Panc1 (cell line): ENCODE data around the gene PRUNE2. TPM values are rescaled to one million over a fixed set of nuclear protein-coding genes. Genes with fewer than 3 reads are reported as not detected.

Experiments used
- ATAC-seq: fragments of 200-7000 bp; cut with Tn5 transposase; 2 replicates; pipeline ENCODE4 v1.9.1; 2020; ENCODE audit warnings: mild to moderate bottlenecking, moderate library complexity
- BruUV-seq: library from RNA; stranded (reverse); fragments of 400-500 nt; replicated peaks from 2 replicates; lab custom pipeline; 2021; lab: Mats Ljungman, UMichigan
- CTCF ChIA-PET: fragments of 300-600 bp; sonication (Branson Sonifier 250); formaldehyde crosslinking; loops from one replicate; lab custom pipeline; 2022; ENCODE audit warnings: antibody characterized with exemption; lab: Charles Lee
- POLR2A ChIA-PET: fragments of 300-600 bp; sonication (Branson Sonifier 250); formaldehyde crosslinking; loops from one replicate; lab custom pipeline; 2022; ENCODE audit warnings: antibody characterized with exemption; lab: Charles Lee
- DNase-seq: peaks from one replicate; pipeline ENCODE4 v3.0.0-alpha.2; 2010; ENCODE audit warnings: low read depth, low spot score
- H3K27ac ChIP-seq: 2 replicates; pipeline ENCODE4 v1.5.1; 2011; ENCODE audit warnings: mild to moderate bottlenecking, low read length, inconsistent platforms
- H3K27me3 ChIP-seq: fragments of 200-500 bp; sonication (Bioruptor generic); 2 replicates; pipeline ENCODE4 v1.6.0; 2014; ENCODE audit warnings: low read length, inconsistent platforms; ENCODE audit not compliant: control insufficient read depth, insufficient read depth
- H3K36me3 ChIP-seq: fragments of 200-500 bp; sonication (Bioruptor generic); 2 replicates; pipeline ENCODE4 v1.5.1; 2014; ENCODE audit warnings: inconsistent platforms, mild to moderate bottlenecking, low read length, moderate library complexity; ENCODE audit not compliant: control insufficient read depth, insufficient read depth
- H3K4me1 ChIP-seq: 2 replicates; pipeline ENCODE4 v1.5.1; 2011; ENCODE audit warnings: inconsistent platforms, mild to moderate bottlenecking, low read length, moderate library complexity; ENCODE audit not compliant: control insufficient read depth, insufficient read depth
- H3K4me3 ChIP-seq, 2 experiments: 2 replicates each; pipeline ENCODE4 v1.5.1; 2011 to 2012; ENCODE audit warnings: low read depth in 2 of 2, low read length in 2 of 2, mild to moderate bottlenecking in 2 of 2, inconsistent platforms in 1 of 2, moderate library complexity in 1 of 2
- H3K9me3 ChIP-seq: fragments of 200-500 bp; sonication (Bioruptor generic); 2 replicates; pipeline ENCODE4 v1.5.1; 2014; ENCODE audit warnings: low read depth, mild to moderate bottlenecking, inconsistent platforms, low read length, moderate library complexity; ENCODE audit not compliant: control insufficient read depth, insufficient read depth
- POLR2AphosphoS5 ChIP-seq: IDR thresholded peaks from 2 replicates; pipeline ENCODE4 v1.6.1; 2012; ENCODE audit warnings: mild to moderate bottlenecking, low read depth, low read length, moderate library complexity
- REST ChIP-seq, 2 experiments: IDR thresholded peaks; 2 replicates each; pipeline ENCODE4 v1.6.1; 2011 to 2012; ENCODE audit warnings: low read depth in 2 of 2, control low read depth in 1 of 2, low read length in 1 of 2, mild to moderate bottlenecking in 1 of 2, moderate library complexity in 1 of 2; ENCODE audit not compliant: insufficient read depth in 1 of 2
- SIN3A ChIP-seq: IDR thresholded peaks from 2 replicates; pipeline ENCODE4 v1.6.1; 2012; ENCODE audit warnings: low read depth, mild to moderate bottlenecking, low read length, moderate library complexity, borderline replicate concordance; ENCODE audit not compliant: insufficient read depth
- TCF7L2 ChIP-seq: IDR thresholded peaks from 2 replicates; pipeline ENCODE4 v1.6.1; 2011; ENCODE audit warnings: mild to moderate bottlenecking, low read depth, low read length, inconsistent platforms
- in situ Hi-C: cut with HindIII; loops from 2 replicates; pipeline ENCODE4 v1.10.0; 2016; ENCODE audit warnings: low sequenced_read_pairs, low pct_unique_long_range_greater_than_20kb
- intact Hi-C: fragments of 100-400 bp; cut with micrococcal nuclease; formaldehyde crosslinking; loops from one replicate; pipeline ENCODE4 v1.10.0; 2022; ENCODE audit not compliant: unreplicated experiment
- total RNA-seq: library from RNA; stranded (reverse); gene quantifications from one replicate; pipeline ENCODE4 v1.2.1, GENCODE V29; 2021; ENCODE audit not compliant: unreplicated experiment
- TF ChIP-seq, protein P1 (sequence below): fragments of 450-650 bp; IDR thresholded peaks from 2 replicates; pipeline ENCODE4 v1.5.1; 2017; ENCODE audit warnings: mild to moderate bottlenecking

Gene PRUNE2
- total RNA-seq, 1 experiment from 2014 or later, result 0.18 TPM

- Histone ChIP-seq H3K9me3 (no peaks in the 10 kb centered on the region), H3K27ac (no peak overlapping the region), H3K4me1 (no peaks in the 10 kb centered on the region), H3K36me3 (no peaks in the 10 kb centered on the region), H3K4me3 (no peak overlapping the region), H3K27me3 (no peaks in the 10 kb centered on the region)
- ChIA-PET POLR2A (no interaction called here), CTCF (interaction anchor here (0.9 kb wide), 1 partner anchor 63 kb away, joined by 3 read pairs; no protein-coding TSS in a partner anchor)
- in situ Hi-C loops (no loop called here), intact Hi-C loops (no loop called here)
- no peak for TF ChIP-seq POLR2AphosphoS5
- TF ChIP-seq REST (IDR thresholded peaks at IDR 0.05; ENCODE audit: insufficient read depth in 1 of 2, low read depth in 2 of 2, low read length in 1 of 2), result no peak
- TF ChIP-seq, protein P1, sequence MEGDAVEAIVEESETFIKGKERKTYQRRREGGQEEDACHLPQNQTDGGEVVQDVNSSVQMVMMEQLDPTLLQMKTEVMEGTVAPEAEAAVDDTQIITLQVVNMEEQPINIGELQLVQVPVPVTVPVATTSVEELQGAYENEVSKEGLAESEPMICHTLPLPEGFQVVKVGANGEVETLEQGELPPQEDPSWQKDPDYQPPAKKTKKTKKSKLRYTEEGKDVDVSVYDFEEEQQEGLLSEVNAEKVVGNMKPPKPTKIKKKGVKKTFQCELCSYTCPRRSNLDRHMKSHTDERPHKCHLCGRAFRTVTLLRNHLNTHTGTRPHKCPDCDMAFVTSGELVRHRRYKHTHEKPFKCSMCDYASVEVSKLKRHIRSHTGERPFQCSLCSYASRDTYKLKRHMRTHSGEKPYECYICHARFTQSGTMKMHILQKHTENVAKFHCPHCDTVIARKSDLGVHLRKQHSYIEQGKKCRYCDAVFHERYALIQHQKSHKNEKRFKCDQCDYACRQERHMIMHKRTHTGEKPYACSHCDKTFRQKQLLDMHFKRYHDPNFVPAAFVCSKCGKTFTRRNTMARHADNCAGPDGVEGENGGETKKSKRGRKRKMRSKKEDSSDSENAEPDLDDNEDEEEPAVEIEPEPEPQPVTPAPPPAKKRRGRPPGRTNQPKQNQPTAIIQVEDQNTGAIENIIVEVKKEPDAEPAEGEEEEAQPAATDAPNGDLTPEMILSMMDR, result no peak
- no peak for TF ChIP-seq TCF7L2
- no peak for TF ChIP-seq SIN3A
- DNase-seq (no peak), ATAC-seq (no peak)
- BruUV-seq, result no TSS peak
Observed at GRCh38 chr9:76873056-76873792, 32.7 kb downstream of the PRUNE2 start.

- DNase-seq (no peak), ATAC-seq (no peak)
- TF ChIP-seq SIN3A, result no peak
- no peak for TF ChIP-seq POLR2AphosphoS5
- no peak for TF ChIP-seq TCF7L2
- no peak for TF ChIP-seq REST (IDR thresholded peaks at IDR 0.05; ENCODE audit: insufficient read depth in 1 of 2, low read depth in 2 of 2, low read length in 1 of 2)
- TF ChIP-seq, protein P1, result no peak
- Histone ChIP-seq H3K27me3 (no peaks in the 10 kb centered on the region), H3K36me3 (no peaks in the 10 kb centered on the region), H3K4me3 (peak overlapping the region in 1 of 2 experiments; percentile 24; a peak in 1 of 4 replicates), H3K9me3 (no peaks in the 10 kb centered on the region), H3K27ac (no peak overlapping the region), H3K4me1 (no peaks in the 10 kb centered on the region)
- BruUV-seq, result no TSS peak
- CTCF ChIA-PET, result no interaction called here
- in situ Hi-C loops, result no loop called here
- intact Hi-C loops, result loop anchor here (5.0 kb wide), 1 partner anchor 52 kb away; no protein-coding TSS in a partner anchor
- POLR2A ChIA-PET, result interaction anchor here (0.5 kb wide), 1 partner anchor 138 kb away, joined by 4 read pairs; no protein-coding TSS in a partner anchor
Observed at GRCh38 chr9:76868897-76869296, 37.0 kb downstream of the PRUNE2 start.
